Nephron progenitor cell (in vitro differentiated cells): ENCODE measurements around the gene KIAA0040.

Experiments used
- DNase-seq: peaks from one replicate; pipeline ENCODE4 v3.0.0; 2021
- H3K27ac Mint-ChIP-seq: 2 replicates; pipeline ENCODE4 v1.8.0; 2021; ENCODE audit warnings: mild to moderate bottlenecking, moderate library complexity, mixed read lengths
- H3K27me3 Mint-ChIP-seq: 2 replicates; pipeline ENCODE4 v1.8.0; 2021; ENCODE audit warnings: mild to moderate bottlenecking, low read depth, mixed read lengths; ENCODE audit not compliant: poor library complexity
- H3K36me3 Mint-ChIP-seq: 2 replicates; pipeline ENCODE4 v1.8.0; 2021; ENCODE audit warnings: low read depth, mixed read lengths
- H3K4me1 Mint-ChIP-seq: 2 replicates; pipeline ENCODE4 v1.8.0; 2021; ENCODE audit warnings: mixed read lengths
- H3K4me3 Mint-ChIP-seq: 2 replicates; pipeline ENCODE4 v1.8.0; 2021; ENCODE audit warnings: mild to moderate bottlenecking, moderate library complexity, mixed read lengths
- H3K9me3 Mint-ChIP-seq: 2 replicates; pipeline ENCODE4 v1.8.0; 2021; ENCODE audit warnings: mild to moderate bottlenecking, moderate library complexity, mixed read lengths
- TF ChIP-seq, protein P1 (sequence below): fragments of 200-600 bp; sonication (generic); IDR thresholded peaks from 2 replicates; pipeline ENCODE4 v1.5.0; 2021; ENCODE audit warnings: antibody characterized with exemption

The KIAA0040 gene

DNA sequence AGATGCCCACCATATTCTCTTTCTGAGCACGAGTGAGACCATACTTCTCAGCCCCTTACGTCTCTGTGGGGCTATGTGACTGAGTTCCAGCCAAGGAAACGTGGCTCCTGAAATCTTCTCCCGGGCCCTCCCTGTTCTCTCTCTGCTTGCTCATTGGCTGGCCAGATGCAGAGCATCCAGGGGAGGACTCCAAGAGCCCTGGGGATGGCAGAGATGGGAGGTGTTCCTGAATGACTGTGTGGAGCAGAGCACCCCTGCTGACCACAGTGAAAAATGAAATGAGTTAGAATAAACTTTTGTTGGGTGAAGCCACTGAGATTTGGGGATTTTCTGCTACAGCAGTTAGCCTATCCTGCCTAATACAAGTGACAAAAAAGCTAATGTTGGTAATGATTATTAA is 23.8 kb downstream of the KIAA0040 start:
- DNase-seq: no peak
- Mint-ChIP-seq H3K4me3 (no peak overlapping the region), H3K36me3 (no peaks in the 10 kb centered on the region), H3K27me3 (peaks cover 6% of the 10 kb centered on the region), H3K4me1 (peaks cover 4% of the 10 kb centered on the region), H3K27ac (no peak overlapping the region), H3K9me3 (no peaks in the 10 kb centered on the region)
- TF ChIP-seq, protein P1, sequence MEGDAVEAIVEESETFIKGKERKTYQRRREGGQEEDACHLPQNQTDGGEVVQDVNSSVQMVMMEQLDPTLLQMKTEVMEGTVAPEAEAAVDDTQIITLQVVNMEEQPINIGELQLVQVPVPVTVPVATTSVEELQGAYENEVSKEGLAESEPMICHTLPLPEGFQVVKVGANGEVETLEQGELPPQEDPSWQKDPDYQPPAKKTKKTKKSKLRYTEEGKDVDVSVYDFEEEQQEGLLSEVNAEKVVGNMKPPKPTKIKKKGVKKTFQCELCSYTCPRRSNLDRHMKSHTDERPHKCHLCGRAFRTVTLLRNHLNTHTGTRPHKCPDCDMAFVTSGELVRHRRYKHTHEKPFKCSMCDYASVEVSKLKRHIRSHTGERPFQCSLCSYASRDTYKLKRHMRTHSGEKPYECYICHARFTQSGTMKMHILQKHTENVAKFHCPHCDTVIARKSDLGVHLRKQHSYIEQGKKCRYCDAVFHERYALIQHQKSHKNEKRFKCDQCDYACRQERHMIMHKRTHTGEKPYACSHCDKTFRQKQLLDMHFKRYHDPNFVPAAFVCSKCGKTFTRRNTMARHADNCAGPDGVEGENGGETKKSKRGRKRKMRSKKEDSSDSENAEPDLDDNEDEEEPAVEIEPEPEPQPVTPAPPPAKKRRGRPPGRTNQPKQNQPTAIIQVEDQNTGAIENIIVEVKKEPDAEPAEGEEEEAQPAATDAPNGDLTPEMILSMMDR: no peak

DNA sequence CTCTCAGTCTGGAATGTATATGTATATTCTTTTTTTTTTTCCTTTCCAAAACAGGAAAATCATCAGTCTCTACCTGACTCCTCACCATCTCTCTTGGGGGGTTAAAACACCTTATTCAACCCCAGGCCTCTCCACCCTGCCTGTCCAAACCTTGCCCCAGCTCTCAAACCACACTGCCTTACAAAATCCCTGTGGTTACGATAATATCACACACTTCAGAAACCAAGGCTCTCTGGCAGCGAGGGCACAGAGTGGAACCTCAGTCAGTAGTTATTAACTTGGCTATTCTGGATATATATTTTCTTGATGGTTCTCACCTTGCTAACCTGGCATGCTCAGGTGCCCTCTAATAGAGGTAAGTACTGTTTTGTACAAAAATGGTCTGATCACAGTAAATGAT is 24.7 kb downstream of the KIAA0040 start:
- Mint-ChIP-seq H3K4me3 (no peak overlapping the region), H3K27me3 (peaks cover 13% of the 10 kb centered on the region), H3K27ac (no peak overlapping the region), H3K9me3 (no peaks in the 10 kb centered on the region), H3K4me1 (peaks cover under 1% of the 10 kb centered on the region), H3K36me3 (no peaks in the 10 kb centered on the region)
- DNase-seq: no peak
- TF ChIP-seq, protein P1: no peak

DNA sequence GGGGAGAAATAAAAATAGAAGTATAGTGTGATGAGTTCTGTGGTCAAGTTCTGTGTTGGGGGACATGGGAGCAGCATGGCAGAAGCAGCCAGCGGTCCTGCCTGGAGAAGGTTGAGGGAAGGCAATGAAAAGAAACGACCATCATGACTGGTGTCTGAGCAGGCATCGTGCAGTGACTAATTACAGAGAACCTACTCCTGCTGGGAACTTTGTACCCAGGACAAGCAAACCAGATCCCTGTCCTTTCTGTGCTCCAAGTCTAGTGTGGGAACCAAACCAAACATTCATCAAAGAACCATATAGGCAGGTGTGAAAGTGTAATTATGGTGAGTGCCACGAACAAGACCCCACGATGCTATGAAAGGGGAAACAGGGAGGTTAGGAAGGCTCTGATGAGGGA is 25.8 kb downstream of the KIAA0040 start:
- TF ChIP-seq, protein P1: no peak
- no peaks in the 10 kb centered on the region for H3K36me3 Mint-ChIP-seq
- no peaks in the 10 kb centered on the region for H3K4me1 Mint-ChIP-seq
- no peak overlapping the region for H3K4me3 Mint-ChIP-seq
- no peaks in the 10 kb centered on the region for H3K9me3 Mint-ChIP-seq
- peaks cover 18% of the 10 kb centered on the region for H3K27me3 Mint-ChIP-seq
- no peak for DNase-seq
- H3K27ac Mint-ChIP-seq: no peak overlapping the region

DNA sequence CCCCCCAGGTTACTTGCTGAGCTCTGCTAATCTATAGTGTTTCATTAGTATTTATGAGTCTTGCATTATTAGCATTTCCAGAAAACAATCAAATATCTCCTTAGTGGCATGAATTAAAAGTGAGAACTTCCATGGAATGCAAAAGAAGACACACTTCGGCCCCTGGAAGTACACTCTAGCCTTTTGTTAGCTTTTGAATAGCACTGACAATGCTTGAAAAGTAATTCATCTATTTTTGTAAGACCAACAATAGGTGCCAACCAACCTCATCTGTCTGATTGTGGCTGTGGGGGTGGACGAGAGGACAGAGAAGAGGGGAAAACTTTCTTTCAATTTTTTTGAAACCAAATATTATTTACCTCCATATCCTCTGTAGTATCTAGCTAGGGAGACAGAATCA is 27.8 kb downstream of the KIAA0040 start:
- Mint-ChIP-seq H3K4me1 (no peaks in the 10 kb centered on the region), H3K9me3 (no peaks in the 10 kb centered on the region), H3K27ac (no peak overlapping the region), H3K4me3 (no peak overlapping the region), H3K36me3 (no peaks in the 10 kb centered on the region), H3K27me3 (peaks cover 38% of the 10 kb centered on the region)
- TF ChIP-seq, protein P1: no peak
- no peak for DNase-seq

DNA sequence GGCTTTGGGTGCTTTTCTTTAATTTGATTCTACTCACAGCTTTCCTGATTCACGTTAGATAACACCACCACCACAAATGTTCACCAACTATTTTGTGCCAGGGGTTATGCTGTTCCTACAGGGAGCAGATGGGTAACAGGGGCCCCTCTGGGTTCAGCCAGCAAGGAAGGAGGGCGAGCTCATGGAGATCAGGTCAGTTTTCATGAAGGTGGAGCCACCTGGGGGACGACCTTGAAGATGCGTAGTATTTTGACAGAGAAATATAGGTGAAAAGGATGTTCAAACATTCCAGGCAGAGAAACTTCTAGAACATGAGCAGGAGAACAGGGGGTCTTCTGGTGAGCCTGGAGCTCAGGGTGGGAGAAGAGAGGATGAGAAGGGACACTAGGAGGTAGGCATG is 28.9 kb downstream of the KIAA0040 start:
- Mint-ChIP-seq H3K9me3 (no peaks in the 10 kb centered on the region), H3K4me1 (no peaks in the 10 kb centered on the region), H3K36me3 (no peaks in the 10 kb centered on the region), H3K27me3 (peaks cover 40% of the 10 kb centered on the region), H3K27ac (no peak overlapping the region), H3K4me3 (no peak overlapping the region)
- no peak for DNase-seq
- TF ChIP-seq, protein P1: no peak

DNA sequence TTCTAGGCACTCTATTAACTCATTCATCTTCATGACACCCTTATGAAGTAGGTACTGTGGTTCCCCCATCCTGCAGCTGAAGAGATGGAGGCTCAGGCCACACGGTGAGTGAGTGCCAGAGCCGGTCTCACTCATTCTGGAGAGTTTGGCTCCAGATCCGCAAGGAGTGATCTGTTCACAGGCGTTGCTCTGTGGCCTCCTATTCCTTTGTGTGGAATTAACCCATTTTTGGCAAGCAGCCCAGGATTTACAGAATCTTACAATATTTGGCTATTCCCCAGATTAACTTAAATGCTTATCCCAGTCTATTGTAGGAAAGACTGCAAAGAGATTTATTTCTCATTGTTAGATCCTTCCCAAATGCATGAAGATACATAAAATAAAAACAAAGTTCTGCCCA is 29.6 kb downstream of the KIAA0040 start:
- no peak for DNase-seq
- Mint-ChIP-seq H3K4me1 (peaks cover 7% of the 10 kb centered on the region), H3K4me3 (no peak overlapping the region), H3K36me3 (no peaks in the 10 kb centered on the region), H3K27me3 (peaks cover 39% of the 10 kb centered on the region), H3K27ac (no peak overlapping the region), H3K9me3 (no peaks in the 10 kb centered on the region)
- TF ChIP-seq, protein P1: no peak
